ENCODE measurements around the gene CCDC85A. TPM values are rescaled to one million over a fixed set of nuclear protein-coding genes. Genes with fewer than 3 reads are reported as not detected.

Gene CCDC85A
- total RNA-seq (2022; extraction: Qiagen RNA extraction) = 0.31 to 0.46 TPM (median 0.35 TPM) in 5 replicates

GRCh38 chr2:56183643-56184499, at the start of gene CCDC85A:
TSS of gene CCDC85A (plus strand) at chr2:56183990. CDS start at chr2:56184625, 635 bp downstream.

